NT2/D1 (cell line): ENCODE results near the gene MNAT1.
"Not testable (repeated sequence)": the region's sequence is repeated elsewhere in the genome, so short reads cannot be mapped to it uniquely, and the experiment has no call there.

Source experiments
- DNase-seq: peaks from one replicate; pipeline ENCODE4 v3.0.0-alpha.2; 2011; ENCODE audit warnings: low read depth, low spot score
- H3K27me3 ChIP-seq: 2 replicates; pipeline ENCODE4 v1.6.0; 2011; ENCODE audit warnings: mild to moderate bottlenecking; ENCODE audit not compliant: insufficient read length, insufficient read depth
- H3K36me3 ChIP-seq: 2 replicates; pipeline ENCODE4 v1.6.1; 2011; ENCODE audit warnings: mild to moderate bottlenecking, low read length, mixed read lengths; ENCODE audit not compliant: insufficient read depth, insufficient read length
- H3K4me1 ChIP-seq: 2 replicates; pipeline ENCODE4 v1.5.1; 2011; ENCODE audit not compliant: insufficient read depth, insufficient read length
- H3K4me3 ChIP-seq: 2 replicates; pipeline ENCODE4 v1.5.1; 2011; ENCODE audit warnings: low read depth; ENCODE audit not compliant: insufficient read length
- H3K9ac ChIP-seq: 2 replicates; pipeline ENCODE4 v1.6.0; 2011; ENCODE audit warnings: low read depth; ENCODE audit not compliant: insufficient read length
- H3K9me3 ChIP-seq: 2 replicates; pipeline ENCODE4 v1.5.1; 2011; ENCODE audit warnings: mild to moderate bottlenecking, low read length; ENCODE audit not compliant: insufficient read depth
- SUZ12 ChIP-seq: IDR thresholded peaks from 2 replicates; pipeline ENCODE4 v1.6.1; 2011; ENCODE audit not compliant: insufficient read length, insufficient read depth; ENCODE audit errors: extremely low read depth
- YY1 ChIP-seq: IDR thresholded peaks from 2 replicates; pipeline ENCODE4 v1.6.1; 2011; ENCODE audit not compliant: insufficient read length, insufficient read depth
- ZNF274 ChIP-seq: IDR thresholded peaks from 2 replicates; pipeline ENCODE4 v1.6.1; 2011; ENCODE audit warnings: mild to moderate bottlenecking, low read depth, low read length

MNAT1 gene

GRCh38 chr14:60768602-60769001 lies 34.0 kb downstream of the MNAT1 start:
- H3K36me3 ChIP-seq: no peaks in the 10 kb centered on the region
- H3K9me3 ChIP-seq: no peaks in the 10 kb centered on the region
- no peak overlapping the region for H3K9ac ChIP-seq
- TF ChIP-seq YY1 (no peak), SUZ12 (no peak), ZNF274 (no peak)
- H3K27me3 ChIP-seq: no peaks in the 10 kb centered on the region
- no peak overlapping the region for H3K4me3 ChIP-seq
- DNase-seq: no peak
- H3K4me1 ChIP-seq: no peaks in the 10 kb centered on the region

GRCh38 chr14:60771117-60771516 lies 36.6 kb downstream of the MNAT1 start:
- H3K9ac ChIP-seq: no peak overlapping the region
- H3K36me3 ChIP-seq: no peaks in the 10 kb centered on the region
- H3K27me3 ChIP-seq: no peaks in the 10 kb centered on the region
- no peak overlapping the region for H3K4me3 ChIP-seq
- H3K4me1 ChIP-seq: no peaks in the 10 kb centered on the region
- H3K9me3 ChIP-seq: no peaks in the 10 kb centered on the region
- TF ChIP-seq SUZ12: no peak
- TF ChIP-seq YY1: no peak
- TF ChIP-seq ZNF274: no peak
- no peak for DNase-seq

GRCh38 chr14:60773558-60773957 lies 39.0 kb downstream of the MNAT1 start:
- Histone ChIP-seq H3K4me3 (no peak overlapping the region), H3K9me3 (no peaks in the 10 kb centered on the region), H3K36me3 (no peaks in the 10 kb centered on the region), H3K9ac (no peak overlapping the region), H3K4me1 (no peaks in the 10 kb centered on the region), H3K27me3 (no peaks in the 10 kb centered on the region)
- DNase-seq: no peak
- TF ChIP-seq SUZ12 (no peak), ZNF274 (no peak)

GRCh38 chr14:60775296-60775695 lies 40.7 kb downstream of the MNAT1 start:
- Histone ChIP-seq H3K36me3 (no peaks in the 10 kb centered on the region), H3K9ac (no peak overlapping the region), H3K4me1 (no peaks in the 10 kb centered on the region), H3K4me3 (no peak overlapping the region), H3K9me3 (no peaks in the 10 kb centered on the region), H3K27me3 (no peaks in the 10 kb centered on the region)
- no peak for DNase-seq
- TF ChIP-seq YY1: no peak

- no peaks in the 10 kb centered on the region for H3K36me3 ChIP-seq
- no peak for DNase-seq
- H3K9ac ChIP-seq: no peak overlapping the region
- no peaks in the 10 kb centered on the region for H3K27me3 ChIP-seq
- H3K9me3 ChIP-seq: no peaks in the 10 kb centered on the region
- no peak overlapping the region for H3K4me3 ChIP-seq
- no peaks in the 10 kb centered on the region for H3K4me1 ChIP-seq
- TF ChIP-seq ZNF274 (no peak), SUZ12 (no peak), YY1 (no peak)
Measured at GRCh38 chr14:60777856-60778578, 43.5 kb downstream of the MNAT1 start.

- H3K4me3 ChIP-seq, H3K9me3 ChIP-seq, H3K9ac ChIP-seq, H3K27me3 ChIP-seq, H3K4me1 ChIP-seq, H3K36me3 ChIP-seq, DNase-seq: not testable (repeated sequence)
Measured at GRCh38 chr14:60779745-60780514, 45.4 kb downstream of the MNAT1 start.

GRCh38 chr14:60780558-60780957 lies 46.0 kb downstream of the MNAT1 start:
- H3K9ac ChIP-seq, H3K4me1 ChIP-seq, H3K36me3 ChIP-seq, H3K27me3 ChIP-seq, H3K9me3 ChIP-seq, DNase-seq, H3K4me3 ChIP-seq: not testable (repeated sequence)
